HTERT RPE-1 (cell line): ENCODE measurements around the gene PPFIBP1.

Experiments used
- in situ Hi-C: fragments of 300-500 bp; cut with MboI; formaldehyde crosslinking; loops from 4 replicates; pipeline ENCODE4 v1.14.3; 2020; ENCODE audit warnings: low sequenced_read_pairs

PPFIBP1 gene

GRCh38 chr12:27523642-27524493, at the start of gene PPFIBP1:
TSS of gene PPFIBP1 (plus strand) at chr12:27524206. CDS start at chr12:27633397, 109,191 bp downstream.
- in situ Hi-C loops, result no loop called here

GRCh38 chr12:27474344-27474743, 49.7 kb upstream of the PPFIBP1 start:
- in situ Hi-C loops, result no loop called here

- in situ Hi-C loops, result no loop called here
Measured at GRCh38 chr12:27477049-27477448, 47.0 kb upstream of the PPFIBP1 start.

GRCh38 chr12:27478949-27479348, 45.1 kb upstream of the PPFIBP1 start:
- in situ Hi-C loops, result no loop called here

- in situ Hi-C loops, result no loop called here
Measured at GRCh38 chr12:27480016-27480415, 44.0 kb upstream of the PPFIBP1 start.

GRCh38 chr12:27486961-27487360, 37.0 kb upstream of the PPFIBP1 start:
- in situ Hi-C loops, result no loop called here

- in situ Hi-C loops, result no loop called here
Measured at GRCh38 chr12:27488479-27488878, 35.5 kb upstream of the PPFIBP1 start.

- in situ Hi-C loops, result no loop called here
Measured at GRCh38 chr12:27491226-27491625, 32.8 kb upstream of the PPFIBP1 start.

GRCh38 chr12:27493260-27493940, 30.6 kb upstream of the PPFIBP1 start:
- in situ Hi-C loops, result no loop called here

GRCh38 chr12:27497446-27497845, 26.6 kb upstream of the PPFIBP1 start:
- in situ Hi-C loops, result no loop called here

GRCh38 chr12:27498149-27498548, 25.9 kb upstream of the PPFIBP1 start:
- in situ Hi-C loops, result no loop called here

- in situ Hi-C loops, result no loop called here
Measured at GRCh38 chr12:27498761-27499160, 25.2 kb upstream of the PPFIBP1 start.

GRCh38 chr12:27499377-27499776, 24.6 kb upstream of the PPFIBP1 start:
- in situ Hi-C loops, result no loop called here

- in situ Hi-C loops, result no loop called here
Measured at GRCh38 chr12:27500546-27500945, 23.5 kb upstream of the PPFIBP1 start.

GRCh38 chr12:27502021-27502435, 22.0 kb upstream of the PPFIBP1 start:
- in situ Hi-C loops, result no loop called here

- in situ Hi-C loops, result no loop called here
Measured at GRCh38 chr12:27504507-27504906, 19.5 kb upstream of the PPFIBP1 start.

- in situ Hi-C loops, result no loop called here
Measured at GRCh38 chr12:27505109-27505508, 18.9 kb upstream of the PPFIBP1 start.

- in situ Hi-C loops, result no loop called here
Measured at GRCh38 chr12:27505761-27506160, 18.2 kb upstream of the PPFIBP1 start.

GRCh38 chr12:27506645-27507189, 17.3 kb upstream of the PPFIBP1 start:
- in situ Hi-C loops, result no loop called here

- in situ Hi-C loops, result no loop called here
Measured at GRCh38 chr12:27508736-27509431, 15.1 kb upstream of the PPFIBP1 start.

GRCh38 chr12:27511031-27511722, 12.8 kb upstream of the PPFIBP1 start:
- in situ Hi-C loops, result no loop called here
